Measurements from ENCODE around the gene TERB1. TPM values are rescaled to one million over a fixed set of nuclear protein-coding genes. Genes with fewer than 3 reads are reported as not detected.

Gene TERB1
- total RNA-seq, 1 donor from 2014 or later: 0.26 TPM

GRCh38 chr16:66746048-66746447, 55.3 kb downstream of the TERB1 start:
- H3K36me3 ChIP-seq (ENCODE audit: control insufficient read depth, insufficient read depth, low read length): peaks cover 13% of the 10 kb centered on the region
- FAIRE-seq: no peak

GRCh38 chr16:66741950-66742808, 59.2 kb downstream of the TERB1 start:
- no peak overlapping the region for H3K4me3 ChIP-seq (ENCODE audit: low read depth, low read length)
- no peak for TF ChIP-seq CTCF (IDR thresholded peaks at IDR 0.05; ENCODE audit: insufficient read depth, low read length, severe bottlenecking)
- no peaks in the 10 kb centered on the region for H3K27me3 ChIP-seq (ENCODE audit: control insufficient read depth, insufficient read depth, low read length)
- DNase-seq (ENCODE audit: low read depth) (no peak), FAIRE-seq (no peak)
- H3K36me3 ChIP-seq (ENCODE audit: control insufficient read depth, insufficient read depth, low read length): peaks cover 13% of the 10 kb centered on the region

More at GRCh38 chr16:66746048-66746447, 55.3 kb downstream of the TERB1 start:
- no peak for DNase-seq (ENCODE audit: low read depth)
- Histone ChIP-seq H3K27me3 (ENCODE audit: control insufficient read depth, insufficient read depth, low read length) (no peaks in the 10 kb centered on the region), H3K4me3 (ENCODE audit: low read depth, low read length) (no peak overlapping the region)
- TF ChIP-seq CTCF (IDR thresholded peaks at IDR 0.05; ENCODE audit: insufficient read depth, low read length, severe bottlenecking): no peak

- no peak for TF ChIP-seq CTCF (IDR thresholded peaks at IDR 0.05; ENCODE audit: insufficient read depth, low read length, severe bottlenecking)
- DNase-seq (ENCODE audit: low read depth): peak; percentile 88
- Histone ChIP-seq H3K36me3 (ENCODE audit: control insufficient read depth, insufficient read depth, low read length) (peaks cover 13% of the 10 kb centered on the region), H3K27me3 (ENCODE audit: control insufficient read depth, insufficient read depth, low read length) (no peaks in the 10 kb centered on the region), H3K4me3 (ENCODE audit: low read depth, low read length) (no peak overlapping the region)
- FAIRE-seq: no peak
These were observed 60.0 kb downstream of the TERB1 start for GRCh38 chr16:66741169-66741900.

- Histone ChIP-seq H3K36me3 (ENCODE audit: control insufficient read depth, insufficient read depth, low read length) (peaks cover 12% of the 10 kb centered on the region), H3K4me3 (ENCODE audit: low read depth, low read length) (no peak overlapping the region), H3K27me3 (ENCODE audit: control insufficient read depth, insufficient read depth, low read length) (no peaks in the 10 kb centered on the region)
- no peak for FAIRE-seq
- no peak for TF ChIP-seq CTCF (IDR thresholded peaks at IDR 0.05; ENCODE audit: insufficient read depth, low read length, severe bottlenecking)
- peak; percentile 57 for DNase-seq (ENCODE audit: low read depth)
These were observed 60.9 kb downstream of the TERB1 start for GRCh38 chr16:66740533-66740932.

GRCh38 chr16:66740010-66740409, 61.4 kb downstream of the TERB1 start:
- FAIRE-seq (no peak), DNase-seq (ENCODE audit: low read depth) (no peak)
- TF ChIP-seq CTCF (IDR thresholded peaks at IDR 0.05; ENCODE audit: insufficient read depth, low read length, severe bottlenecking): peak; percentile 59
- Histone ChIP-seq H3K4me3 (ENCODE audit: low read depth, low read length) (no peak overlapping the region), H3K27me3 (ENCODE audit: control insufficient read depth, insufficient read depth, low read length) (no peaks in the 10 kb centered on the region), H3K36me3 (ENCODE audit: control insufficient read depth, insufficient read depth, low read length) (peaks cover 12% of the 10 kb centered on the region)
